ENCODE measurements around the gene CES1. TPM values are rescaled to one million over a fixed set of nuclear protein-coding genes. Genes with fewer than 3 reads are reported as not detected.

Gene CES1
- total and polyA plus RNA-seq, 2 of the 8 experiments (the other 6 are each of a cell fraction or from before 2014, with no cell fraction given), result 0.91 to 1.2 TPM

- Histone ChIP-seq H3K4me2 (ENCODE audit: insufficient read depth in 1 of 2, low read depth in 2 of 2, low read length in 2 of 2) (no peak overlapping the region), H2BK5ac (ENCODE audit: low read depth, low read length) (no peak overlapping the region)
- CTCF ChIA-PET (ENCODE audit: partially characterized antibody), result interaction anchor here (1.5 to 2.5 kb wide), 2 partner anchors 10 to 407 kb away, joined by 4 to 5 read pairs; no protein-coding TSS in a partner anchor
Measured at GRCh38 chr16:55872130-55872529, 39.2 kb upstream of the CES1 start.

More at GRCh38 chr16:55872130-55872529, 39.2 kb upstream of the CES1 start:
- Histone ChIP-seq H3K27ac (ENCODE audit: low read depth, low read length) (no peak overlapping the region), H3K9me3 (ENCODE audit: insufficient read depth in 2 of 2, low read depth in 1 of 2, low read length in 1 of 2) (no peaks in the 10 kb centered on the region), H3K79me1 (ENCODE audit: low read depth, low read length) (no peaks in the 10 kb centered on the region), H4K8ac (ENCODE audit: extremely low read depth, insufficient read depth, low read length) (no peak overlapping the region), H3K4ac (replicated peaks; ENCODE audit: insufficient read length, low read depth, low read length) (no peak overlapping the region), H3K14ac (ENCODE audit: insufficient read length) (no peak overlapping the region), H3K27me3 (replicated peaks in 1 of 4; ENCODE audit: control insufficient read depth in 3 of 4, extremely low read depth in 1 of 4, insufficient read depth in 3 of 4, low read length in 3 of 4) (no peaks in the 10 kb centered on the region), H3K23me2 (ENCODE audit: low read depth, low read length) (no peaks in the 10 kb centered on the region), H3K4me3 (ENCODE audit: extremely low read depth in 1 of 4, insufficient read depth in 2 of 4, low read depth in 3 of 4, low read length in 4 of 4) (no peak overlapping the region), H4K20me1 (replicated peaks in 1 of 2; ENCODE audit: control insufficient read depth in 1 of 2, insufficient read depth in 2 of 2, low read length in 2 of 2) (no peaks in the 10 kb centered on the region), H3K56ac (replicated peaks; ENCODE audit: insufficient read length, low read depth, low read length) (no peak overlapping the region), H3K9ac (replicated peaks in 1 of 4; ENCODE audit: extremely low read depth in 1 of 4, low read depth in 3 of 4, low read length in 3 of 4) (no peak overlapping the region), H2BK12ac (ENCODE audit: low read depth, low read length) (no peak overlapping the region), H2AFZ (ENCODE audit: low read length) (no peak overlapping the region), H3K23ac (ENCODE audit: insufficient read length) (no peak overlapping the region), H2BK20ac (ENCODE audit: low read length) (no peak overlapping the region), H2BK15ac (ENCODE audit: low read length) (no peak overlapping the region), H3K79me2 (ENCODE audit: control insufficient read depth in 1 of 2, insufficient read depth in 2 of 2, low read length in 2 of 2) (no peaks in the 10 kb centered on the region), H3K18ac (ENCODE audit: extremely low read depth, low read length) (no peak overlapping the region), H4K5ac (ENCODE audit: insufficient read length, low read depth, low read length) (no peak overlapping the region), H3K36me3 (ENCODE audit: control insufficient read depth in 2 of 4, insufficient read depth in 4 of 4, low read length in 3 of 4) (no peaks in the 10 kb centered on the region), H2BK120ac (replicated peaks; ENCODE audit: low read depth, low read length) (no peak overlapping the region), H3K4me1 (replicated peaks in 1 of 4; ENCODE audit: control insufficient read depth in 3 of 4, insufficient read depth in 4 of 4, low read length in 3 of 4) (no peaks in the 10 kb centered on the region), H2AK5ac (ENCODE audit: low read depth, low read length) (no peak overlapping the region), H4K91ac (replicated peaks; ENCODE audit: insufficient read length, low read length) (no peak overlapping the region)
- DNase-seq (ENCODE audit: low read depth in 1 of 2, low spot score in 2 of 2) (no peak), FAIRE-seq (no peak)
- POLR2A ChIA-PET (ENCODE audit: partially characterized antibody), result no interaction called here
- no peak for TF ChIP-seq E2F6 (IDR thresholded peaks at IDR 0.05)
- no peak for TF ChIP-seq HDAC6 (IDR thresholded peaks at IDR 0.05; ENCODE audit: low read depth, low read length)
- 85% methylated on average over 7 of the region's 7 CpGs; no CpG with 5 or more reads in 1 of the 2 experiments for WGBS, 2 experiments (ENCODE audit: extremely low coverage in 1 of 2, insufficient coverage in 1 of 2, insufficient read length in 1 of 2, insufficient replicate concordance in 2 of 2, low coverage in 1 of 2, low lambda C conversion rate in 2 of 2, missing lambda C conversion rate in 1 of 2)

All from H1 (cell line).